Measurements from ENCODE around the gene SEMA5A.

The SEMA5A gene

DNA sequence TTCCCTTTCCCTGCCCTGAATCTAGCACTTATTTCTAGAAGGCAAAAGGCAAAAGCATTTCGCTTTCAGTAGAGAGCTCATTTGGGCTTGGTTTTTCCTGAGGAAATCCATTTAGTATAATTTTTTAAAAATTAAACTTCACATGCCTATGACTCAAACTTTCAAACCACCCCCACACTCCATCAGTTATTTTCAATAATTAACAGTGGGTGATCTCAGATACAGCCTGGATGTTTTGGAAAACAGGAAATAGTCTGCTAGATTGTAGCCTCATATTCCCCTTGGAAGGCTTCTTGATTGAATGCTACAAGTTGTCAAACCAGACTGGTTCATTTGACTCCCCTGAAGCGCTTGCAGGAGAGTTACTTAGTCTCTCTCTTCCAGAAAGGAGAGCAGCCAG lies 40.6 kb downstream of the SEMA5A start:
- TF ChIP-seq CTCF (conservative IDR thresholded peaks at IDR 0.05; ENCODE audit: low read depth, low read length): no peak

DNA sequence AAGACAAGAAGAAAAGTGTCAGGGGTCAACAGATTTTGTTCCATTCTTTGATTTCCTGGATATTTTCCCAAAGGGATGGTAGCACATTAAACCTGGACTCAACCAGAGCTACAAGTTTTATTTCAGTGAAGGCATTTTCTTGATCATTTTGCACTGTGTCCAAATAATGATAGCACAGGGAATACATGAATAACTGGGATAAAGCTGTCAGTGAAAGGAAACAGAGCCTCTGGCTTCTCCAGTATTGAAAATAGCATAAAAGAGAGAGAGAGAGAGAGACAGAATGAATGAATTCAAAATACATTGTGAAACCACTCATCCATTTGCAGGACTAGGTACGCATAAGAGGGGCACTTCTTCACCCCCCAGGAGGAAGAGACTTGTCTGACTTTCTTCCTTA lies 43.0 kb downstream of the SEMA5A start:
- no peak for DNase-seq (ENCODE audit: low read depth)
- TF ChIP-seq CTCF (conservative IDR thresholded peaks at IDR 0.05; ENCODE audit: low read depth, low read length): no peak
- H3K4me3 ChIP-seq (ENCODE audit: low read depth, low read length): no peak overlapping the region

More for the DNA sequence above, 40.6 kb downstream of the SEMA5A start:
- peak; percentile 23 for DNase-seq (ENCODE audit: low read depth)
- H3K4me3 ChIP-seq (ENCODE audit: low read depth, low read length): no peak overlapping the region

- H3K4me3 ChIP-seq (ENCODE audit: low read depth, low read length): no peak overlapping the region
- no peak for TF ChIP-seq CTCF (conservative IDR thresholded peaks at IDR 0.05; ENCODE audit: low read depth, low read length)
- no peak for DNase-seq (ENCODE audit: low read depth)
Measured at GRCh38 chr5:9502050-9502834, 43.6 kb downstream of the SEMA5A start.

GRCh38 chr5:9500625-9501024 lies 45.2 kb downstream of the SEMA5A start:
- peak; percentile 30 for DNase-seq (ENCODE audit: low read depth)

GRCh38 chr5:9500193-9500592 lies 45.7 kb downstream of the SEMA5A start:
- DNase-seq (ENCODE audit: low read depth): no peak
- no peak for TF ChIP-seq CTCF (conservative IDR thresholded peaks at IDR 0.05; ENCODE audit: low read depth, low read length)
- H3K4me3 ChIP-seq (ENCODE audit: low read depth, low read length): no peak overlapping the region

More at GRCh38 chr5:9500625-9501024, 45.2 kb downstream of the SEMA5A start:
- peak; percentile 25 for TF ChIP-seq CTCF (conservative IDR thresholded peaks at IDR 0.05; ENCODE audit: low read depth, low read length)
- H3K4me3 ChIP-seq (ENCODE audit: low read depth, low read length): no peak overlapping the region

DNA sequence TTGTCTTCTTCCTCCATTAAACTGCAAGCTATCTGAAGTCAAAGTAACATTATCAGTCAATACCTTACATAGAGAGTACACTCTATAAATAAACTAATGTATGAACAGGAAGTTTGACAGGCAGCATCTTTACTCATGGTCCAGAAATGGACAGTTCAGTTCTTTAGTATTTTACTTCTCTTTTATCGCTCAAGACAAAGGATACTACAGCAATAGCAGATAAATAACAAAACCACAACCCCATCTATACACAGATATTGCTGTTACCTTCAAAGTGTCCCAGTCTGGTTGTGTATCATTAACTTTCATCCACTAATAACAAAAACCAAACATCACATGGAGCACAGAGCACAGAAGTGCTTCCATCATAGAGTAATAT lies 46.4 kb downstream of the SEMA5A start:
- TF ChIP-seq CTCF (conservative IDR thresholded peaks at IDR 0.05; ENCODE audit: low read depth, low read length): no peak
- no peak overlapping the region for H3K4me3 ChIP-seq (ENCODE audit: low read depth, low read length)
- DNase-seq (ENCODE audit: low read depth): no peak

Data from choroid plexus epithelial cell (primary cell).